Measurements from ENCODE around the gene GHR. TPM values are rescaled to one million over a fixed set of nuclear protein-coding genes. Genes with fewer than 3 reads are reported as not detected.
"Not testable (repeated sequence)": the region's sequence is repeated elsewhere in the genome, so short reads cannot be mapped to it uniquely, and the experiment has no call there.

Gene GHR
- total RNA-seq, 2 experiments from 2014 or later: not detected

DNA sequence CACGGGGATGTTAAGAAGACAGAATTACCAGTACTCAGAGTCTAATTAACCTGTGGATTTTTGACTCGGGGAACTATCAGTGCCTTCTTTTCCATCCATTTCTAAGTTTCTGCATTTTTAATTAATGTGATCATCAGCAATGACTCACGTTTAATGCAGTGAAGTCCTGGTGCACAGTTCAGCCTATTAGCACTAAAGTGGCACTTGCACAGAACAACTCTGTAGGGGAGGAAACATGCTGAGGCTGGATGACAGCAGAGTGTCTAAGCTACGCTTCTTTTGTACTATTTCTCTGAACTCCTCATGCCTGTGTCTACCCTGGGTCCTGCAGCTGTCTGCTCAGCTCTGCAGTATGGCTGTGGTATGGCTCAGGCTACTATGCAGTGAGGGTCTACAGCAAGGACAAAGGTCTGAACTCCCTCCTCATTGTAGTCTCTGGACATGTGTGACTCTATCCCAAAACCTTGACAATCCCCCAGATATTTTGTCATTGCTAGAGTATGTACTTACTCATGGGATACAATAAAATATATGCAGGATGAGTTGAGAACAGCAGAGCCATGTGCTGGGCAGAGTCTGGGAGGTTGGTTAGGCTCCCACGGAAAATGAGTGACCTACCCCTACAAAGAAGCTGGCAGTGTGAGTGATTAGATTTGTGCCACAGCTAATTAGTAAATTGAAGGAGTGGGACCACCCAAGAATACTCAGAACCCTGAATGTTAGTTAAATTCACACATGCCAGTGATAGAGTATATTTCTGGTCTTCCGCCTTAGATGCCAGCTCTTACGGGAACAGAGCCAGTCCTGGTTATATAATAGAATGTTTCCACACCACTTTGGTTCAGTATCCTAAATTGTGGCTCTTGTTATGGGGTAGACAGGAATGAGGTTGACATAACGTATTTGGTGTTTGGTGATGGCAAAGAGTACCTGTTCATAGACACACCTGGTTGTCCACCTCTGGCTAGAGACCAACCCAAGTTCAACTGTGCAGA is 148.0 kb downstream of the GHR start:
- ChIA-PET POLR2A (no interaction called here), CTCF (interaction anchor here (1.2 kb wide), 1 partner anchor 11 kb away, joined by 4 read pairs; no protein-coding TSS in a partner anchor)
- H3K4me1 Mint-ChIP-seq: no peaks in the 10 kb centered on the region
- no peaks in the 10 kb centered on the region for H3K36me3 Mint-ChIP-seq (ENCODE audit: low read depth)
- H3K4me3 Mint-ChIP-seq: no peak overlapping the region
- no peak overlapping the region for H3K27ac Mint-ChIP-seq
- H3K27me3 Mint-ChIP-seq: no peaks in the 10 kb centered on the region
- no peak for DNase-seq
- no peaks in the 10 kb centered on the region for H3K9me3 Mint-ChIP-seq

DNA sequence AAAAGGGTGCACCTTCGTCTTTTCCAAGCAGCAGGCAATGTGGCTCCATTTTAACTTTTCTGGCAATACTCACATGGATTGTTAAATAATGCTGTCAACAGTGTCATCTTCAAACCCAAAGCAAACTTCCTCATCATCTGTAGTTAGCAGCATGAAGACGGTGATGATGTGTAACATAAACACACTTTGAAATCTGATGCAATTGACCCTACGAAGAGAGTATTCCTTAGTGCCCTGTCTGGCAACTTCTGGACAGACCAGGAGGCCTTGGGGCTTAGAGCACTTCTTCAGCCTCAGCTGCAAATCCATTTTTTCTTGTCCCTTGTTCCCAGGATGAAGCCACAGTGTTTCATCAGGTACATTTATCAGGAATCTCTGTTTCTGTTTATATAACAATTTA is 149.1 kb downstream of the GHR start:
- no peak for DNase-seq
- no peaks in the 10 kb centered on the region for H3K4me1 Mint-ChIP-seq
- ChIA-PET CTCF (interaction anchor here (0.8 kb wide), 1 partner anchor 11 kb away, joined by 3 read pairs; no protein-coding TSS in a partner anchor), POLR2A (no interaction called here)
- H3K4me3 Mint-ChIP-seq: no peak overlapping the region
- H3K27ac Mint-ChIP-seq: no peak overlapping the region
- H3K9me3 Mint-ChIP-seq: no peaks in the 10 kb centered on the region
- H3K27me3 Mint-ChIP-seq: peaks cover 4% of the 10 kb centered on the region
- H3K36me3 Mint-ChIP-seq (ENCODE audit: low read depth): no peaks in the 10 kb centered on the region

DNA sequence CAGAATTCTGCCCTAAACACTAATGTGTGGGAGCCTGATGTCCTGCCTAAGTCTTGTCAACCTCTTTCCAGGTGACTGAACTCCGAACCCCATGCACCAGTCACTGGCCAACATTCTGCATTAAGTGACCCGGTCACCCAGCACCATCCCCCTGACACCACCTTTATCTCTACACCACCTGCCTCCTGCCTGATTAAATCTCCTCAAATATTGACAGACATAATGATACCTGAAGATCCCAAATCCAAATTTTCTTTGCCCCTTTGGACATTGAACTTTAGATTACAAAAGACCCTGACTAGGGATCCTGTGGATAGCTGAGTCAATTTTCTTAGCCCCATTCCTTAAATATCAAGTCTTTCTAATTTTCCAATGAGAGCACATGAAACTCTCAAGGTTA is 150.1 kb downstream of the GHR start:
- H3K36me3 Mint-ChIP-seq (ENCODE audit: low read depth): no peaks in the 10 kb centered on the region
- H3K4me3 Mint-ChIP-seq: no peak overlapping the region
- H3K27ac Mint-ChIP-seq: no peak overlapping the region

DNA sequence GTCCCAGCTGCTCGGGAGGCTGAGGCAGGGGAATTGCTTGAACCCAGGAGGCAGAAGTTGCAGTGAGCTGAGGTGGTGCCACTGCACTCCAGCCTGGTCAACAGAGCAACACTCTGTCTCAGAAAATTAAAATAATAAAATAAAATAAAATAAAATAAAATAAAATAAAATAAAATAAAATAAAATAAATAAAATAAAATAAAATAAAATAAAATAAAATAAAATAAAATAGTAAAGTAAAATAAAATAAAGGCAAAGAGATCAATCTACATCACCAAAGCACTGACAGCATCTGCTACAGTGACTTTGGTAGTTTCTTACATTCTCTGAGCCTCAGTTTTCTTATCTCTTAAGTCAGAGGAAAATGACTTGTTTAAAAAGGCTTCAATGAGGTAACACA is 152.7 kb downstream of the GHR start:
- DNase-seq; H3K4me1 Mint-ChIP-seq; POLR2A ChIA-PET; H3K9me3 Mint-ChIP-seq; H3K27ac Mint-ChIP-seq; H3K4me3 Mint-ChIP-seq; H3K36me3 Mint-ChIP-seq (ENCODE audit: low read depth); CTCF ChIA-PET; H3K27me3 Mint-ChIP-seq: not testable (repeated sequence)

More for the DNA sequence above, 150.1 kb downstream of the GHR start:
- no peaks in the 10 kb centered on the region for H3K9me3 Mint-ChIP-seq
- H3K27me3 Mint-ChIP-seq: peaks cover 4% of the 10 kb centered on the region
- no peaks in the 10 kb centered on the region for H3K4me1 Mint-ChIP-seq
- ChIA-PET POLR2A (no interaction called here), CTCF (interaction anchor here (0.8 kb wide), 1 partner anchor 10 kb away, joined by 3 read pairs; no protein-coding TSS in a partner anchor)
- DNase-seq: no peak

DNA sequence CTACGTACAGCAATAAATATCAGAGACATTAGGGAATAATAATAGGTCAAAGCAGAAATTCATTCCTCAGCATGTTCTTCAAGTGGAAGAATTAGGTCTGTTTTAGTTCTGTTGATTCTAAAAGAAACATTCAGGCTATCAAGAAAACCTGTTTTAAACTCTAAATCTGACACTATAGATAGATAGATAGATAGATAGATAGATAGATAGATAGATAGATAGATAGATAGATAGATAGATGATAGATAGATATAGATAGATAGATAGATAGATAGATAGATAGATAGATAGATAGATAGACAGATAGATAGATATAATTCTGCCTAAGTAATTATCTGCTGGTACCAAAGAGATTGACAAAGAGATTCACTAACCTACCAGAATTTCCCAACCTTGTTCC is 155.7 kb downstream of the GHR start:
- CTCF ChIA-PET; H3K27ac Mint-ChIP-seq; H3K9me3 Mint-ChIP-seq; DNase-seq; H3K4me3 Mint-ChIP-seq; POLR2A ChIA-PET; H3K27me3 Mint-ChIP-seq; H3K4me1 Mint-ChIP-seq; H3K36me3 Mint-ChIP-seq (ENCODE audit: low read depth): not testable (repeated sequence)

DNA sequence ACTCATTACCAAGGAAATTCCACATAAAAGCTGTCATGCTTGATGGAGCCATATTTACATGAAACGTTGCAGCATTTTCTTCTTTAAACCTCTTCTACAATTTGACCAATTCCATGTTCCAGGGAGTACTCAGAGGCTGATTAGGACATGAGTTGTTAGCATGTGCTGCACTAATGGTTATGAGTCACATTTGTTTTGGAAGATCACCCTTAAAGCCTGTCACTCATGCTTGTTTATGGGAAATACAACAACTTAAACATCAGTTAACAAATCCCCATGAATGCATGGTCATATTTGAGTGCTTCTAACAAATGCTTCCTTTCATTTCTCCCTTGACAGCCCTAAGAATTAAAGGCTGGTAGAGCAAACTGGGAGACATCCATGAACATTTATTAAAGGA is 156.1 kb downstream of the GHR start:
- CTCF ChIA-PET: no interaction called here

DNA sequence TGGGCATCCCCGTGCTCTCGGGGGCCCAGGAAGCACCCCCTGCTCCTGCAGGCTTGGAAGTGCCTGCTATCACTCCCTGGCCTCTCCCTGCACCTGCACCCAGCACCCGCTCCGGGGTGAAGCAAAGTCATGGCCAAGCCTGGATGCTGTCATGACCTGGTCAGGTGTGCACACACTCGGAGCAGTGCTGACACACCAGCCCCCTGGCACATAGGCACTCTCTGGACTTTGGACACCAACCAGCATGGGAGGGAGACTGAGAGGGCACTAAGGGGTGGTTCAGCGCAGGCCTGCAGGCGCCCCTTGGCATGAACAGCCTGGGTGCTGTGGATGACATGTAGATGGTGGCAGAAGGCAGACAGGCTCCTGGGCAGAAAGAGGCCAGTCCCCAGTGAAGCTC is 158.6 kb downstream of the GHR start:
- H3K36me3 Mint-ChIP-seq (ENCODE audit: low read depth): no peaks in the 10 kb centered on the region
- POLR2A ChIA-PET: no interaction called here
- H3K4me3 Mint-ChIP-seq: no peak overlapping the region
- no peaks in the 10 kb centered on the region for H3K4me1 Mint-ChIP-seq
- no peak for DNase-seq
- H3K27ac Mint-ChIP-seq: no peak overlapping the region
- peaks cover 12% of the 10 kb centered on the region for H3K27me3 Mint-ChIP-seq
- H3K9me3 Mint-ChIP-seq: no peaks in the 10 kb centered on the region
- CTCF ChIA-PET: interaction anchor here (1.3 to 1.5 kb wide), 3 partner anchors 11 to 725 kb away, joined by 3 to 4 read pairs (median 4); no protein-coding TSS in a partner anchor

More for the DNA sequence above, 156.1 kb downstream of the GHR start:
- no peak overlapping the region for H3K4me3 Mint-ChIP-seq
- no peaks in the 10 kb centered on the region for H3K4me1 Mint-ChIP-seq
- H3K36me3 Mint-ChIP-seq (ENCODE audit: low read depth): no peaks in the 10 kb centered on the region
- POLR2A ChIA-PET: no interaction called here
- H3K27ac Mint-ChIP-seq: no peak overlapping the region
- H3K27me3 Mint-ChIP-seq: peaks cover 8% of the 10 kb centered on the region
- no peak for DNase-seq
- H3K9me3 Mint-ChIP-seq: no peaks in the 10 kb centered on the region

DNA sequence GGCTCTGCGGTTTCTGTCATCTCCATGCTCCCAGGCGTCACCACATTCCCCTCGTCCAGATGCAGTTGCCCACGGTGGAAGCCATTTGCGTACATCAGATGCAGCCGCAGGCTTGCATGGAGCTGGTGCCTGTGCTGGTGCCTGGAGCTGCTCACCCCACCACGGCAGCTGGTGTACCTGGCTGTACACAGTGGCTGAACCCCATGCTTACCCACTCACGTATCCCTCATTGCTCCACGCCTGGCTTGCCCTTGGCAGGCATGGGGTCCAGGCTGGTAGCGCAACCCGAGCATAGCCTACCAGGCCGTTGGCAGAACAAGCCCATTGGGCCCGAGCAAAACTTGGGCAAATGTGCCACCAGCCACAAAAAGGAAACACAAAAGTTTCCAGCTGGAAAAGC is 159.5 kb downstream of the GHR start:
- H3K36me3 Mint-ChIP-seq (ENCODE audit: low read depth): no peaks in the 10 kb centered on the region
- no peak for DNase-seq
- peaks cover 15% of the 10 kb centered on the region for H3K27me3 Mint-ChIP-seq
- no peak overlapping the region for H3K4me3 Mint-ChIP-seq
- ChIA-PET CTCF (interaction anchor here (0.8 to 1.4 kb wide), 8 partner anchors 8 to 726 kb away, joined by 3 to 4 read pairs (median 3); no protein-coding TSS in a partner anchor), POLR2A (no interaction called here)
- no peaks in the 10 kb centered on the region for H3K9me3 Mint-ChIP-seq
- no peaks in the 10 kb centered on the region for H3K4me1 Mint-ChIP-seq
- no peak overlapping the region for H3K27ac Mint-ChIP-seq

DNA sequence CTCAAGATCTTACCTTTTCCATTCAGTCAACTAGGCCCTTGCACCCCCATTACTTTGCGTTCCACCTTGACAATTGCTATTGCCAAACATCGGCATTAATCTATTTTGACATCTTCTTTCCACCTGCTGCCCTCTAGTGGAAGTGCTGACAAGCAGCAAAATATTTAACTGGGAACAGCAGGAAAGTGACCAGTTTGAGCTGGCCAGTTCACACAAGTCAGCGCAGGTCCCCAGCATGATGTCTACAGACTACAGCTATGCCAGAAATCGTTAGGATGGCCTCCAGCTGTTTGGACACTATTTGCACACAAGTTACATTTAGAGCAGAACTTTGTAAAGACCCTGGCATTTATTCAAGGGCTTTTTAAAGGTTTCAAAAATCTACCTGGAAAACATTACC is 160.1 kb downstream of the GHR start:
- peak; percentile 35 for DNase-seq
- Mint-ChIP-seq H3K9me3 (no peaks in the 10 kb centered on the region), H3K4me1 (no peaks in the 10 kb centered on the region), H3K4me3 (no peak overlapping the region), H3K36me3 (ENCODE audit: low read depth) (no peaks in the 10 kb centered on the region), H3K27me3 (peaks cover 16% of the 10 kb centered on the region), H3K27ac (no peak overlapping the region)
- POLR2A ChIA-PET: no interaction called here
- CTCF ChIA-PET: interaction anchor here (0.7 to 2.2 kb wide), 15 partner anchors 9 to 727 kb away, joined by 3 to 8 read pairs (median 3); no protein-coding TSS in a partner anchor

DNA sequence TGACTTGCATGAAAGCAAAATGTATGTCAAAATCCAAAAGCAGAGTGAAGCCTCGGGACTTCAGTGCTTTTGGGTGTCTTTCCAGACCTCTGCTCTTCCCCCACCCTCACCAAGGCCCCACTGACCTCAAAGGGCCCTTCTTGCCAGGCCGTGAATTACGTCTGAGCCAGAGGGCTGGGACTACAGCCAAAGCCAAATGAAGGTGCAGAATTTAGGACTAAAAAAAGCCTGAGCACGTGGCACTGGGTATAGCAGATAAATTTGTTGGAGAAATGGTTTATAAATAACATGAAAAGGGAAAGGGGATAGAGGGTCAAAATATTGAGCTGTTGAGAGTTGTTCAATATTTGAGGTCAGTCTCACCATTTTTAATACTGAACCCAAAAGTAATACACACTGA is 163.4 kb downstream of the GHR start:
- H3K4me1 Mint-ChIP-seq: no peaks in the 10 kb centered on the region
- H3K27ac Mint-ChIP-seq: no peak overlapping the region
- DNase-seq: no peak
- H3K36me3 Mint-ChIP-seq (ENCODE audit: low read depth): no peaks in the 10 kb centered on the region
- CTCF ChIA-PET: interaction anchor here (0.6 to 1.7 kb wide), 2 partner anchors 9 to 190 kb away, joined by 3 to 6 read pairs; no protein-coding TSS in a partner anchor
- peaks cover 24% of the 10 kb centered on the region for H3K27me3 Mint-ChIP-seq
- POLR2A ChIA-PET: interaction anchor here (0.6 kb wide), 1 partner anchor 490 kb away, joined by 3 read pairs; no protein-coding TSS in a partner anchor
- H3K4me3 Mint-ChIP-seq: no peak overlapping the region
- H3K9me3 Mint-ChIP-seq: no peaks in the 10 kb centered on the region

DNA sequence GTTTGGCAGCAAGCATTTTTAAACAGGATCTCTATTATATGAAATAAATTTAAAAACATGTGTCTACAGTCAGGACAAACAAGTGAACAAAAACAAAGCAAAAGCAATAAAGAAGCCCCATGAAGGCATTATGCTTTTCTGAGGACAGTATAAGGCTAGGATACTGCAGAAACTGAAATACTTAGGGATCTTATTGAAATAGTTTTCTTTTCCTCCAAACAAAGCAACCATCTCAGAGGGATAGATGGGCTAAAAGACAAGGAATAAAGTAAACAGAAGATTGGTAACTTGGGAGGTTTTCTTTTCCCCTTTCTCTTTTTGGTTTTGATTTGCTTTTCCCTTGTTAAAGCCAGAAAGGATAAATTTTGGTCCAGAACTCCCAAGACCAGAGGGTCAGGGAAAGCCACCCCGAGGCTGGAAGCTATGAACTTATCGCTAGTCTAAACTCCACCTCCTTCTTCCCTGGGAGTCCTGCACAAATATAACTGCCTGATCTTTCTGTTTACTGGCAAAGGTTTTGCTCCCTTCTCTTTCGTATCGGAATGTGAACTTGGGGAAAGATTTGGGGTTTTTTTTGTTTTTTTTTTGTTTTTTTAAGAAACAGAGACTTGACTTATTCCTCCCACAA is 164.0 kb downstream of the GHR start:
- H3K4me1 Mint-ChIP-seq: no peaks in the 10 kb centered on the region
- no peaks in the 10 kb centered on the region for H3K9me3 Mint-ChIP-seq
- ChIA-PET CTCF (no interaction called here), POLR2A (interaction anchor here (0.6 kb wide), 1 partner anchor 490 kb away, joined by 3 read pairs; no protein-coding TSS in a partner anchor)
- H3K4me3 Mint-ChIP-seq: no peak overlapping the region
- no peak overlapping the region for H3K27ac Mint-ChIP-seq
- no peak for DNase-seq
- peaks cover 25% of the 10 kb centered on the region for H3K27me3 Mint-ChIP-seq
- H3K36me3 Mint-ChIP-seq (ENCODE audit: low read depth): no peaks in the 10 kb centered on the region

DNA sequence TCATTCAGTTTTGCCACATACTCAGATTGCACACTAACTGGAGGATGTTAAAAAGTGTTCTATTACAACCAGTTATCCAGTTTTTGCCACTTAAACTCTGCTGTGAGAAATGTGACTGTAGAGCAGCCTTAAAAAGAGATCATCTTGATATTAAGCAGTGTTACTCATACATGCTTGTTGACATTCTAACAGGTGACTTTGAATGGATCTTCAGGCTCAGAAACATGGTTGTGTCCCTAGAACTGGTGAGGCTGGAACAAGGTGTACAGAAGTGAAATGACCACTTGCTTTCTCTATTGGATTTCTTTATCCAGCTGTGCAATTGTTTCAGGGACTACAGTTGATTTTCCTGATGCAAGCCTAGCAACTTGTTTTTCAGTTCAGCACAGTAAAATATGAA is 167.3 kb downstream of the GHR start:
- no peaks in the 10 kb centered on the region for H3K9me3 Mint-ChIP-seq
- no peak for DNase-seq
- no peaks in the 10 kb centered on the region for H3K36me3 Mint-ChIP-seq (ENCODE audit: low read depth)
- H3K4me3 Mint-ChIP-seq: no peak overlapping the region
- H3K27me3 Mint-ChIP-seq: peaks cover 21% of the 10 kb centered on the region
- CTCF ChIA-PET: interaction anchor here (0.7 kb wide), 1 partner anchor 433 kb away, joined by 3 read pairs; no protein-coding TSS in a partner anchor
- H3K27ac Mint-ChIP-seq: no peak overlapping the region
- POLR2A ChIA-PET: no interaction called here
- H3K4me1 Mint-ChIP-seq: no peaks in the 10 kb centered on the region

DNA sequence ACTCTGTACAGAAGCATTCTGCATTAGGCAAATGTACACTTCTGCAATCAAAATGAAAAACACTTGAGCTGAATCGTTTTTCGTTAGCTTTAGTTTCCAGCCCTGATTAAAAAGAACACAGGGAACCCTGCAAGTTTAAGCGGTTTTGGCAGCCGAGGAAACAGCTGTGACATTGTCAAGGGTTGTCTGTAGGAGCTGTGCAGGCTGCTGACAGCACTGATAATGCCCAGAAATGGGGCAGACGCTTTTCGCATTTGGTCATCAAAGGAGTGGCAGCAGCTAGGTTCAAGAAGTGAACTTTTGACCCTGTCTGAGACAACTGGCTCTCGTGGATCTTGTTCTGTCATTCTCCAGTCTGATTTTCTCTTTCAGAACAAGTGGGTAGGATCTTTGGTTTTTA is 167.8 kb downstream of the GHR start:
- Mint-ChIP-seq H3K4me1 (no peaks in the 10 kb centered on the region), H3K27me3 (peaks cover 21% of the 10 kb centered on the region), H3K36me3 (ENCODE audit: low read depth) (no peaks in the 10 kb centered on the region), H3K4me3 (no peak overlapping the region), H3K27ac (no peak overlapping the region), H3K9me3 (no peaks in the 10 kb centered on the region)
- ChIA-PET POLR2A (no interaction called here), CTCF (no interaction called here)
- DNase-seq: no peak
